Inflammatory macrophage treated with lipopolysaccharide for 1 hour (primary cell): ENCODE measurements around the gene NFATC4.
"Not testable (repeated sequence)": the region's sequence is repeated elsewhere in the genome, so short reads cannot be mapped to it uniquely, and the experiment has no call there.

ENCODE experiments used
- DNase-seq, 2 donors: peaks; one replicate each; pipeline ENCODE4 v3.0.0-alpha.2; 2020 to 2022

NFATC4 gene

GRCh38 chr14:24339284-24340151 is 28.5 kb upstream of the NFATC4 start, which contains the start of gene RIPK3:
TSS of gene RIPK3 (minus strand) at chr14:24339991. CDS start at chr14:24339826, 165 bp downstream.
- DNase-seq: peak; percentile 50 to 71

GRCh38 chr14:24340606-24341005 is 27.4 kb upstream of the NFATC4 start:
- DNase-seq: no peak

- DNase-seq: no peak
Observed at GRCh38 chr14:24342889-24343288, 25.1 kb upstream of the NFATC4 start.

- no peak for DNase-seq
Observed at GRCh38 chr14:24343795-24344660, 24.0 kb upstream of the NFATC4 start.

- DNase-seq: no peak
Observed at GRCh38 chr14:24347134-24347533, 20.9 kb upstream of the NFATC4 start.

GRCh38 chr14:24348186-24348585 is 19.8 kb upstream of the NFATC4 start:
- no peak for DNase-seq

- DNase-seq: no peak
Observed at GRCh38 chr14:24349742-24350141, 18.2 kb upstream of the NFATC4 start.

- peak in 1 of 2 donors; percentile 25 for DNase-seq
Observed at GRCh38 chr14:24351517-24351916, 16.5 kb upstream of the NFATC4 start.

GRCh38 chr14:24353559-24354481 is 14.2 kb upstream of the NFATC4 start:
- DNase-seq: peak; percentile 51 to 58

GRCh38 chr14:24354482-24354825 is 13.5 kb upstream of the NFATC4 start:
- not testable (repeated sequence) for DNase-seq

- no peak for DNase-seq
Observed at GRCh38 chr14:24355009-24355408, 13.0 kb upstream of the NFATC4 start.

GRCh38 chr14:24356208-24356607 is 11.8 kb upstream of the NFATC4 start:
- no peak for DNase-seq

GRCh38 chr14:24360281-24360680 is 7.7 kb upstream of the NFATC4 start:
- DNase-seq: no peak

- peak in 1 of 2 donors; percentile 32 for DNase-seq
Observed at GRCh38 chr14:24361326-24361725, 6.7 kb upstream of the NFATC4 start.

GRCh38 chr14:24362241-24362960 is 5.6 kb upstream of the NFATC4 start:
- DNase-seq: no peak

GRCh38 chr14:24363401-24363800 is 4.6 kb upstream of the NFATC4 start:
- DNase-seq: no peak

- no peak for DNase-seq
Observed at GRCh38 chr14:24364841-24365240, 3.1 kb upstream of the NFATC4 start.

GRCh38 chr14:24365600-24366412 is 2.2 kb upstream of the NFATC4 start:
- DNase-seq: peak; percentile 59 to 77

GRCh38 chr14:24366413-24366720 is 1.6 kb upstream of the NFATC4 start:
- DNase-seq: no peak

GRCh38 chr14:24366721-24367513 is 1.1 kb upstream of the NFATC4 start:
- DNase-seq: no peak

- DNase-seq: no peak
Observed at GRCh38 chr14:24368212-24368561, 203 bp downstream of the NFATC4 start.
